ENCODE results near the gene ZMAT5.
A peak's percentile ranks its signal among the peaks of the same experiment; 100 is the strongest.

Gene ZMAT5

DNA sequence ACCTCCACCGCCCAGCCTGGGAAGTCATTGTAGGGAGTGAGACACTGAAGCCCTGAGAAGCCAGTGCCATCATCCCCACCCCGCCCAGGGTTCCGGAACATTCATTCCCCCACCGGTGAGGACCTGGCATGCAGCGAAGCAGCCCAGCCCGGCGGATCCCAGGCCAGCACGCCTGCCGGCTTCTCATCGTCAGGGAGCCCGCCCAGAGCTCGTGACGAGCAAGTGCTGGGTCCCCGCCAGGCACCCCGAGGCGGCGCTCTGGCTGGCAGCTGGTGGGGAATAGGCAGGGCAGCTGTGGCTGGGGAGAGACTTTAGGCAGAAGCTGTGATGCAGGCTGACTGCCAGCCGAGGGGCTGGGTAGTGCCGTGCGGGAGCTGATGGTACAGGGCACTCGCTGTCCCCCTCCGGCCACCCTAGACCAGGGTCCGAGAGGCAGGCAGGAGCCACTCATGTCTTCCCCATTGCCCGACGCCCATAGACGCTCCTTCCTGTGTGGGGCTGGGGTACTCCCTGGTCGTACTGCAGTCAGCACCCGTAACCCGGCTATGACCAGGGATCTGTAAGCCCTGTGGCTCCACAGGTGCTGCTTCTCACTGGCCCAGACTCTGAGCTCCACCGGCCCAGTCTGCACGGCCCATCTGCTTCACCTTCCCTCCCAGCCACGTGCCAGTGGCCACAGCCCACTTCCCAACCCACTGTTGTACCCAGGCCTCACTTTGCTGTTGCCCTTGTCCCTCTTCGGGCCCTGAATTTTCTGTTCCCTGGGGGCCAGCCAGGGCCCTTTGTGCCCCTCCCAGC lies 71.5 kb downstream of the ZMAT5 start:
- TF ChIP-seq, protein P1, sequence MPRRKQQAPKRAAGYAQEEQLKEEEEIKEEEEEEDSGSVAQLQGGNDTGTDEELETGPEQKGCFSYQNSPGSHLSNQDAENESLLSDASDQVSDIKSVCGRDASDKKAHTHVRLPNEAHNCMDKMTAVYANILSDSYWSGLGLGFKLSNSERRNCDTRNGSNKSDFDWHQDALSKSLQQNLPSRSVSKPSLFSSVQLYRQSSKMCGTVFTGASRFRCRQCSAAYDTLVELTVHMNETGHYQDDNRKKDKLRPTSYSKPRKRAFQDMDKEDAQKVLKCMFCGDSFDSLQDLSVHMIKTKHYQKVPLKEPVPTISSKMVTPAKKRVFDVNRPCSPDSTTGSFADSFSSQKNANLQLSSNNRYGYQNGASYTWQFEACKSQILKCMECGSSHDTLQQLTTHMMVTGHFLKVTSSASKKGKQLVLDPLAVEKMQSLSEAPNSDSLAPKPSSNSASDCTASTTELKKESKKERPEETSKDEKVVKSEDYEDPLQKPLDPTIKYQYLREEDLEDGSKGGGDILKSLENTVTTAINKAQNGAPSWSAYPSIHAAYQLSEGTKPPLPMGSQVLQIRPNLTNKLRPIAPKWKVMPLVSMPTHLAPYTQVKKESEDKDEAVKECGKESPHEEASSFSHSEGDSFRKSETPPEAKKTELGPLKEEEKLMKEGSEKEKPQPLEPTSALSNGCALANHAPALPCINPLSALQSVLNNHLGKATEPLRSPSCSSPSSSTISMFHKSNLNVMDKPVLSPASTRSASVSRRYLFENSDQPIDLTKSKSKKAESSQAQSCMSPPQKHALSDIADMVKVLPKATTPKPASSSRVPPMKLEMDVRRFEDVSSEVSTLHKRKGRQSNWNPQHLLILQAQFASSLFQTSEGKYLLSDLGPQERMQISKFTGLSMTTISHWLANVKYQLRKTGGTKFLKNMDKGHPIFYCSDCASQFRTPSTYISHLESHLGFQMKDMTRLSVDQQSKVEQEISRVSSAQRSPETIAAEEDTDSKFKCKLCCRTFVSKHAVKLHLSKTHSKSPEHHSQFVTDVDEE (CRISPR knock-in tag; IDR thresholded peaks at IDR 0.05): peak; percentile 23; the same call in 1 of the 2 replicates
- TF ChIP-seq RARB (CRISPR knock-in tag; IDR thresholded peaks at IDR 0.05): no peak
- no peak; the same call in 2 of the 3 replicates for ATAC-seq

DNA sequence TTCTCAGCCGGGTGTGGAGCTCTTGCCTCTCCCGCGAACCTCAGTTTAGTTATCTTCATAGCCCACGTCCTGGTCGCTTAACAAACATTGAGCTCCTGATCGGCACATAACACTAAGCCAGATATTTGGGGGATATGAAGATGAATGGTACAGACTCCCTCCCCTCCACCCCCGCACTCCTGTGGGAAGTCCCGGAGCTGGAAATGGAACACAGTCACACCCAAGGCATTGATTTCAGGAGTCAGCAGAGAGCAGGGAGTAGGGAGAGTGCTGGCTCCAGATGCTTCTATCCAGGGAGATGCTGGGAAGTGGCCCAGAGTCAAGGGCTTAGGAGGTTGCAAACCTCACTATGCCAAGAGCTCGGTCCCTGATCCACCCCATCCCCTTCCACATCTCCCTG lies 73.1 kb downstream of the ZMAT5 start:
- ATAC-seq: no peak
- TF ChIP-seq ZNF8 (CRISPR knock-in tag; IDR thresholded peaks at IDR 0.05) (no peak), TCF4 (CRISPR knock-in tag; IDR thresholded peaks at IDR 0.05; ENCODE audit: borderline replicate concordance) (no peak), SNAI2 (CRISPR knock-in tag; IDR thresholded peaks at IDR 0.05) (no peak), ZNF565 (CRISPR knock-in tag; conservative IDR thresholded peaks at IDR 0.05; ENCODE audit: low read depth) (no peak), ZFP3 (CRISPR knock-in tag; IDR thresholded peaks at IDR 0.05) (no peak), TOX (CRISPR knock-in tag; IDR thresholded peaks at IDR 0.05; ENCODE audit: borderline replicate concordance) (no peak), GLIS3 (CRISPR knock-in tag; IDR thresholded peaks at IDR 0.05) (no peak), ISL1 (CRISPR knock-in tag; IDR thresholded peaks at IDR 0.05) (no peak), RARB (CRISPR knock-in tag; IDR thresholded peaks at IDR 0.05) (no peak), OSR1 (CRISPR knock-in tag; IDR thresholded peaks at IDR 0.05) (no peak)
- TF ChIP-seq, protein P2, sequence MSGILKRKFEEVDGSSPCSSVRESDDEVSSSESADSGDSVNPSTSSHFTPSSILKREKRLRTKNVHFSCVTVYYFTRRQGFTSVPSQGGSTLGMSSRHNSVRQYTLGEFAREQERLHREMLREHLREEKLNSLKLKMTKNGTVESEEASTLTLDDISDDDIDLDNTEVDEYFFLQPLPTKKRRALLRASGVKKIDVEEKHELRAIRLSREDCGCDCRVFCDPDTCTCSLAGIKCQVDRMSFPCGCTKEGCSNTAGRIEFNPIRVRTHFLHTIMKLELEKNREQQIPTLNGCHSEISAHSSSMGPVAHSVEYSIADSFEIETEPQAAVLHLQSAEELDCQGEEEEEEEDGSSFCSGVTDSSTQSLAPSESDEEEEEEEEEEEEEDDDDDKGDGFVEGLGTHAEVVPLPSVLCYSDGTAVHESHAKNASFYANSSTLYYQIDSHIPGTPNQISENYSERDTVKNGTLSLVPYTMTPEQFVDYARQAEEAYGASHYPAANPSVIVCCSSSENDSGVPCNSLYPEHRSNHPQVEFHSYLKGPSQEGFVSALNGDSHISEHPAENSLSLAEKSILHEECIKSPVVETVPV (CRISPR knock-in tag; IDR thresholded peaks at IDR 0.05): no peak
- TF ChIP-seq, protein P3, sequence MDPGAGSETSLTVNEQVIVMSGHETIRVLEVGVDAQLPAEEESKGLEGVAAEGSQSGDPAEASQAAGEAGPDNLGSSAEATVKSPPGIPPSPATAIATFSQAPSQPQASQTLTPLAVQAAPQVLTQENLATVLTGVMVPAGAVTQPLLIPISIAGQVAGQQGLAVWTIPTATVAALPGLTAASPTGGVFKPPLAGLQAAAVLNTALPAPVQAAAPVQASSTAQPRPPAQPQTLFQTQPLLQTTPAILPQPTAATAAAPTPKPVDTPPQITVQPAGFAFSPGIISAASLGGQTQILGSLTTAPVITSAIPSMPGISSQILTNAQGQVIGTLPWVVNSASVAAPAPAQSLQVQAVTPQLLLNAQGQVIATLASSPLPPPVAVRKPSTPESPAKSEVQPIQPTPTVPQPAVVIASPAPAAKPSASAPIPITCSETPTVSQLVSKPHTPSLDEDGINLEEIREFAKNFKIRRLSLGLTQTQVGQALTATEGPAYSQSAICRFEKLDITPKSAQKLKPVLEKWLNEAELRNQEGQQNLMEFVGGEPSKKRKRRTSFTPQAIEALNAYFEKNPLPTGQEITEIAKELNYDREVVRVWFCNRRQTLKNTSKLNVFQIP (CRISPR knock-in tag; IDR thresholded peaks at IDR 0.05; ENCODE audit: borderline replicate concordance, low read depth): no peak
- TF ChIP-seq, protein P1 (CRISPR knock-in tag; IDR thresholded peaks at IDR 0.05): no peak
- TF ChIP-seq, protein P4, sequence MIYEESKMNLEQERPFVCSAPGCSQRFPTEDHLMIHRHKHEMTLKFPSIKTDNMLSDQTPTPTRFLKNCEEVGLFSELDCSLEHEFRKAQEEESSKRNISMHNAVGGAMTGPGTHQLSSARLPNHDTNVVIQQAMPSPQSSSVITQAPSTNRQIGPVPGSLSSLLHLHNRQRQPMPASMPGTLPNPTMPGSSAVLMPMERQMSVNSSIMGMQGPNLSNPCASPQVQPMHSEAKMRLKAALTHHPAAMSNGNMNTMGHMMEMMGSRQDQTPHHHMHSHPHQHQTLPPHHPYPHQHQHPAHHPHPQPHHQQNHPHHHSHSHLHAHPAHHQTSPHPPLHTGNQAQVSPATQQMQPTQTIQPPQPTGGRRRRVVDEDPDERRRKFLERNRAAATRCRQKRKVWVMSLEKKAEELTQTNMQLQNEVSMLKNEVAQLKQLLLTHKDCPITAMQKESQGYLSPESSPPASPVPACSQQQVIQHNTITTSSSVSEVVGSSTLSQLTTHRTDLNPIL (CRISPR knock-in tag; IDR thresholded peaks at IDR 0.05; ENCODE audit: low read depth): no peak

DNA sequence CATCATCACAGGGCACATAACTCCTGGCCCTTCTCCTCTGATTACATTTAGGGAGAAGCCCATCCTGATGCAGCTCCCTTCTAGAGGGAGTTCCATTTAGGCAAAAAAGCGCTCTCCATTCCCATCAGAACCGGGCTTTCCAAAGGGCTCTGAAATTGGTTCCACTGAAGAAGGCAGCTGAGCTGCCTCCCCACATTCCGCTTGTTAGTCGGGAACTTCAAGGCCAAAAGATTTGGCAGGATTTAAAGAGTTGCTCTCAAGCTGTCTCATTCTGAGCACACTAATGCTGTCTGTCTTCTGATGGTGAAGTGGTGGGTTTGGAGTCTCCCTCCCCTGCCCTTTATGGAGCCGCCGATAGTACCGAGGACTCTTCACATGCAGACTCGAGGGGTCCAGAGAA lies 73.6 kb downstream of the ZMAT5 start:
- ATAC-seq: no peak
- TF ChIP-seq CSDC2 (CRISPR knock-in tag; IDR thresholded peaks at IDR 0.05) (no peak), PPARA (CRISPR knock-in tag; IDR thresholded peaks at IDR 0.05; ENCODE audit: borderline replicate concordance) (no peak)
- TF ChIP-seq, protein P1 (CRISPR knock-in tag; IDR thresholded peaks at IDR 0.05): no peak
- TF ChIP-seq, protein P2 (CRISPR knock-in tag; IDR thresholded peaks at IDR 0.05): no peak
- TF ChIP-seq, protein P5, sequence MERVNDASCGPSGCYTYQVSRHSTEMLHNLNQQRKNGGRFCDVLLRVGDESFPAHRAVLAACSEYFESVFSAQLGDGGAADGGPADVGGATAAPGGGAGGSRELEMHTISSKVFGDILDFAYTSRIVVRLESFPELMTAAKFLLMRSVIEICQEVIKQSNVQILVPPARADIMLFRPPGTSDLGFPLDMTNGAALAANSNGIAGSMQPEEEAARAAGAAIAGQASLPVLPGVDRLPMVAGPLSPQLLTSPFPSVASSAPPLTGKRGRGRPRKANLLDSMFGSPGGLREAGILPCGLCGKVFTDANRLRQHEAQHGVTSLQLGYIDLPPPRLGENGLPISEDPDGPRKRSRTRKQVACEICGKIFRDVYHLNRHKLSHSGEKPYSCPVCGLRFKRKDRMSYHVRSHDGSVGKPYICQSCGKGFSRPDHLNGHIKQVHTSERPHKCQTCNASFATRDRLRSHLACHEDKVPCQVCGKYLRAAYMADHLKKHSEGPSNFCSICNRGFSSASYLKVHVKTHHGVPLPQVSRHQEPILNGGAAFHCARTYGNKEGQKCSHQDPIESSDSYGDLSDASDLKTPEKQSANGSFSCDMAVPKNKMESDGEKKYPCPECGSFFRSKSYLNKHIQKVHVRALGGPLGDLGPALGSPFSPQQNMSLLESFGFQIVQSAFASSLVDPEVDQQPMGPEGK (CRISPR knock-in tag; IDR thresholded peaks at IDR 0.05; ENCODE audit: borderline replicate concordance): no peak

All from SK-N-SH treated with all-trans-retinoic acid at 6 μM for 48 hours (cell line).